ENCODE measurements around the gene MSMP. TPM values are rescaled to one million over a fixed set of nuclear protein-coding genes. Genes with fewer than 3 reads are reported as not detected.

MSMP gene
- total RNA-seq, 1 donor: not detected

DNA sequence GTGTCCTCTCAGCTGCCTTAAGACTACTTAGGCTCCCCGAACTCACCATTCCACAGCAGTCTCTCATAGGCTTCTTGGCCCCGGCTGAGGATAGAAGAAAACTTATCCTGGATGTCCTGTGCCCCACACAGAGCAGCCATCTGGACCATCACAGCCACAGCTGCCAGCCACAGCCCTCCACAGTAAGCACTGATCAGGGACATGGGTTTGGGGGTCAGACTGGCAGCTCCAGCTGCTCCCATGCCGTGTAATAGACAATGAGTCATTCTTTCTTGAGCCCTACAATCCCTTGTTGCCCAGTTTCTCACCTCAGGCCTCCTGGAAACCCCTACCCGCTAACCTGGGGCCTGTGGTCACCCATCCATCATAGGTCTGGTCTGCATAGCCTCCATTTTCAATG is 15.9 kb downstream of the MSMP start:
- no peak for DNase-seq (ENCODE audit: low read depth)
- TF ChIP-seq CTCF (IDR thresholded peaks at IDR 0.05; ENCODE audit: insufficient read depth, low read length): no peak
- H3K4me3 ChIP-seq (ENCODE audit: low read depth, low read length): no peak overlapping the region

DNA sequence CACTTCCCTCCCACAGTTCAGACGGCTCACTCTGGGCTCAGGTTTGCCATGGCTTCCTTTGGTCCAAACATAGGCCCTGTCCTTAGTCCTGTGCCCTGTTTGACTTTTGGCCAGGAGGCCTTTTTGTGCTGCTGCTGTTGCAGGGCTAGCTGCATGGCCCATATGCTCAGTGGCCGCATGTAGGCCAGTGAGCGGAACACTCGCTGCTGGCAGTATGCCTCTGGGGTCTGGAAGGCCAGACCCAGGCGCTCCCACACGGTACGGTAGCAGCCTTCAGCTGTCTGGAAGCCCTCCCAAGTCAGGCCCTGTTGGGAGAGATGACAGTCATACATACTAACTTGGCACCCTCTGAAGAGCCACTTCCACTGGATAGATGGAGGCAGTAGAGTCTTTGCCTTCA is 16.9 kb downstream of the MSMP start:
- no peak overlapping the region for H3K4me3 ChIP-seq (ENCODE audit: low read depth, low read length)

GRCh38 chr9:35736201-35736633 is 17.9 kb downstream of the MSMP start:
- peak; percentile 96 for TF ChIP-seq CTCF (IDR thresholded peaks at IDR 0.05; ENCODE audit: insufficient read depth, low read length)
- DNase-seq (ENCODE audit: low read depth): peak; percentile 79
- no peak overlapping the region for H3K4me3 ChIP-seq (ENCODE audit: low read depth, low read length)

More for the DNA sequence above, 16.9 kb downstream of the MSMP start:
- DNase-seq (ENCODE audit: low read depth): no peak
- no peak for TF ChIP-seq CTCF (IDR thresholded peaks at IDR 0.05; ENCODE audit: insufficient read depth, low read length)

DNA sequence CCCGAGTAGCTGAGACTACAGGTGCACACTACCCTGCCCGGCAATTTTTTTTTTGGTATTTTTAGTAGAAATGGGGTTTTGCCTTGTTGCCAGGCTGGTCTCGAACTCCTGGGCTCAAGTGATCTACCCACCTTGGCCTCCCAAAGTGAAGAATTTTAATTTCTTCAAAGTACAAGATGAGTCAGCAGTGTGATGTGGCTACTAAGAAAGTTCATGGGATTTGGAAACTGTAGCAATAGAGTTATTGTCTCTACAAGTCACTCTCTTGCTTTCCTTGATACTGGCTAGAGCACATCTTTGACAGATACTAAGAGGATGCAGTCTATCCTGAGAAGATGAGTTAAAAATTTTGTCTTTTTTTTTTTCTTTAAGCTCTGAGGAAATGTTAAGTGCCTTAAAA is 20.0 kb downstream of the MSMP start:
- DNase-seq (ENCODE audit: low read depth): peak; percentile 16
- no peak for TF ChIP-seq CTCF (IDR thresholded peaks at IDR 0.05; ENCODE audit: insufficient read depth, low read length)
- peak overlapping the region; percentile 15 for H3K4me3 ChIP-seq (ENCODE audit: low read depth, low read length)

- peak overlapping the region; percentile 98 for H3K4me3 ChIP-seq (ENCODE audit: low read depth, low read length)
- TF ChIP-seq CTCF (IDR thresholded peaks at IDR 0.05; ENCODE audit: insufficient read depth, low read length): no peak
- peak; percentile 57 for DNase-seq (ENCODE audit: low read depth)
Measured at GRCh38 chr9:35732800-35733541, 21.1 kb downstream of the MSMP start.

- peak; percentile 99 for DNase-seq (ENCODE audit: low read depth)
- H3K4me3 ChIP-seq (ENCODE audit: low read depth, low read length): peak within 1 kb of the TSS; percentile 98
- TF ChIP-seq CTCF (IDR thresholded peaks at IDR 0.05; ENCODE audit: insufficient read depth, low read length): no peak
Measured at GRCh38 chr9:35732185-35732799, 21.8 kb downstream of the MSMP start, which contains the start of the genes CREB3 and TLN1. Gene CREB3, plus strand, starts transcription at chr9:35732666. Its CDS starts 107 bp downstream, at chr9:35732773. Gene TLN1, minus strand, starts transcription at chr9:35732195. Its CDS starts 6,501 bp downstream, at chr9:35725694.

All from fibroblast of the aortic adventitia (primary cell).